Measurements from ENCODE around the gene OR2B3.
A peak's percentile ranks its signal among the peaks of the same experiment; 100 is the strongest.
"Not testable (repeated sequence)": the region's sequence is repeated elsewhere in the genome, so short reads cannot be mapped to it uniquely, and the experiment has no call there.

OR2B3 gene

GRCh38 chr6:29087213-29087612 lies at the start of gene OR2B3:
TSS of gene OR2B3 (minus strand) at chr6:29087313. CDS start at chr6:29087248, 65 bp downstream.
- DNase-seq (ENCODE audit: low read depth in 2 of 2), result no peak

- DNase-seq (ENCODE audit: low read depth in 2 of 2), result no peak
Observed at GRCh38 chr6:29131691-29132090, 44.6 kb upstream of the OR2B3 start.

GRCh38 chr6:29130644-29131043 lies 43.5 kb upstream of the OR2B3 start:
- no peak for DNase-seq (ENCODE audit: low read depth in 2 of 2)

GRCh38 chr6:29129326-29130012 lies 42.4 kb upstream of the OR2B3 start:
- no peak for DNase-seq (ENCODE audit: low read depth in 2 of 2)

- DNase-seq (ENCODE audit: low read depth in 2 of 2), result not testable (repeated sequence)
Observed at GRCh38 chr6:29114964-29115363, 27.9 kb upstream of the OR2B3 start.

GRCh38 chr6:29112135-29112534 lies 25.0 kb upstream of the OR2B3 start:
- no peak for DNase-seq (ENCODE audit: low read depth in 2 of 2)

GRCh38 chr6:29107758-29108157 lies 20.6 kb upstream of the OR2B3 start, which contains the start of gene OR2J3:
TSS of gene OR2J3 (plus strand) at chr6:29108058. CDS start at chr6:29111891, 3,833 bp downstream.
- no peak for DNase-seq (ENCODE audit: low read depth in 2 of 2)

GRCh38 chr6:29099190-29099589 lies 12.1 kb upstream of the OR2B3 start, which contains the start of gene OR2J1:
TSS of gene OR2J1 (plus strand) at chr6:29099490. CDS start at chr6:29100943, 1,453 bp downstream.
- no peak for DNase-seq (ENCODE audit: low read depth in 2 of 2)

GRCh38 chr6:29097803-29098202 lies 10.7 kb upstream of the OR2B3 start:
- no peak for DNase-seq (ENCODE audit: low read depth in 2 of 2)

GRCh38 chr6:29092957-29093356 lies 5.8 kb upstream of the OR2B3 start:
- DNase-seq (ENCODE audit: low read depth in 2 of 2), result no peak

- DNase-seq (ENCODE audit: low read depth in 2 of 2), result no peak
Observed at GRCh38 chr6:29082457-29082856, 4.7 kb downstream of the OR2B3 start.

- no peak for DNase-seq (ENCODE audit: low read depth in 2 of 2)
Observed at GRCh38 chr6:29081312-29081711, 5.8 kb downstream of the OR2B3 start.

GRCh38 chr6:29079203-29079602 lies 7.9 kb downstream of the OR2B3 start:
- no peak for DNase-seq (ENCODE audit: low read depth in 2 of 2)

- DNase-seq (ENCODE audit: low read depth in 2 of 2), result peak in 1 of 2 experiments; percentile 0
Observed at GRCh38 chr6:29071831-29072723, 15.0 kb downstream of the OR2B3 start.

GRCh38 chr6:29051680-29052079 lies 35.4 kb downstream of the OR2B3 start:
- DNase-seq (ENCODE audit: low read depth in 2 of 2), result no peak

- DNase-seq (ENCODE audit: low read depth in 2 of 2), result no peak
Observed at GRCh38 chr6:29045075-29045474, 42.0 kb downstream of the OR2B3 start, which contains the start of gene OR2W1. TSS of gene OR2W1 (minus strand) at chr6:29045175. CDS start at chr6:29045175, 0 bp downstream.

Data from stimulated activated CD4-positive, alpha-beta T cell treated with anti-CD3 and anti-CD28 coated beads, Interleukin-12 subunit alpha, Interleukin-12 subunit beta, amount 100 ng/mL, for 24 hours (primary cell).